COR-L47 (cell line): Measurements from ENCODE around the gene AMOT.
"Not testable (repeated sequence)": the region's sequence is repeated elsewhere in the genome, so short reads cannot be mapped to it uniquely, and the experiment has no call there.

ENCODE experiments used
- DNase-seq: peaks from one replicate; lab custom pipeline; 2025; lab: John Stamatoyannopoulos, UW

The AMOT gene, protein sequence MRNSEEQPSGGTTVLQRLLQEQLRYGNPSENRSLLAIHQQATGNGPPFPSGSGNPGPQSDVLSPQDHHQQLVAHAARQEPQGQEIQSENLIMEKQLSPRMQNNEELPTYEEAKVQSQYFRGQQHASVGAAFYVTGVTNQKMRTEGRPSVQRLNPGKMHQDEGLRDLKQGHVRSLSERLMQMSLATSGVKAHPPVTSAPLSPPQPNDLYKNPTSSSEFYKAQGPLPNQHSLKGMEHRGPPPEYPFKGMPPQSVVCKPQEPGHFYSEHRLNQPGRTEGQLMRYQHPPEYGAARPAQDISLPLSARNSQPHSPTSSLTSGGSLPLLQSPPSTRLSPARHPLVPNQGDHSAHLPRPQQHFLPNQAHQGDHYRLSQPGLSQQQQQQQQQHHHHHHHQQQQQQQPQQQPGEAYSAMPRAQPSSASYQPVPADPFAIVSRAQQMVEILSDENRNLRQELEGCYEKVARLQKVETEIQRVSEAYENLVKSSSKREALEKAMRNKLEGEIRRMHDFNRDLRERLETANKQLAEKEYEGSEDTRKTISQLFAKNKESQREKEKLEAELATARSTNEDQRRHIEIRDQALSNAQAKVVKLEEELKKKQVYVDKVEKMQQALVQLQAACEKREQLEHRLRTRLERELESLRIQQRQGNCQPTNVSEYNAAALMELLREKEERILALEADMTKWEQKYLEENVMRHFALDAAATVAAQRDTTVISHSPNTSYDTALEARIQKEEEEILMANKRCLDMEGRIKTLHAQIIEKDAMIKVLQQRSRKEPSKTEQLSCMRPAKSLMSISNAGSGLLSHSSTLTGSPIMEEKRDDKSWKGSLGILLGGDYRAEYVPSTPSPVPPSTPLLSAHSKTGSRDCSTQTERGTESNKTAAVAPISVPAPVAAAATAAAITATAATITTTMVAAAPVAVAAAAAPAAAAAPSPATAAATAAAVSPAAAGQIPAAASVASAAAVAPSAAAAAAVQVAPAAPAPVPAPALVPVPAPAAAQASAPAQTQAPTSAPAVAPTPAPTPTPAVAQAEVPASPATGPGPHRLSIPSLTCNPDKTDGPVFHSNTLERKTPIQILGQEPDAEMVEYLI

GRCh38 chrX:112840382-112841113, at the start of gene AMOT:
Gene AMOT (minus strand): TSS chrX:112840831. CDS start chrX:112823126, 17,705 bp downstream.
- DNase-seq = no peak

- DNase-seq = no peak
Measured at GRCh38 chrX:112889400-112889799, 48.8 kb upstream of the AMOT start.

- no peak for DNase-seq
Measured at GRCh38 chrX:112888916-112889315, 48.3 kb upstream of the AMOT start.

- no peak for DNase-seq
Measured at GRCh38 chrX:112877771-112878173, 37.1 kb upstream of the AMOT start.

DNA sequence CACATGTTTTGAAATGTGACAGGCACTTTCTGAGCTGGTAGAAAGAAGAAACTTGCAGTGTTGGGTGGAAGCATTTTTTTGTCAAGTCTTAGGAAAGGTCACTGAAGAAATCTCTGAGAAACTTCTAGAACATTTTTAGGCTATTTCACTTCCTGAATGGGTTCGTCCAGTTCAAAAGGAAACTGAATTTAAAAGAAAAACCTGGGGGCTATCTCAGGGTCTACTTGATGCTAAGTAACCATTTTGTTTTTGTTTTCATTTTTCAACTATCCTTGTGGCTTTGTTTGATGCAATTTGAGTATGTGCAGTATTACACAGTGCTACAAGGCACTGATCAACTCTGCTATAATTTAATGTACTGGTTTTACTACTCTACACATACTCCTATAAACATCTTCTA, 34.0 kb upstream of the AMOT start:
- no peak for DNase-seq

DNA sequence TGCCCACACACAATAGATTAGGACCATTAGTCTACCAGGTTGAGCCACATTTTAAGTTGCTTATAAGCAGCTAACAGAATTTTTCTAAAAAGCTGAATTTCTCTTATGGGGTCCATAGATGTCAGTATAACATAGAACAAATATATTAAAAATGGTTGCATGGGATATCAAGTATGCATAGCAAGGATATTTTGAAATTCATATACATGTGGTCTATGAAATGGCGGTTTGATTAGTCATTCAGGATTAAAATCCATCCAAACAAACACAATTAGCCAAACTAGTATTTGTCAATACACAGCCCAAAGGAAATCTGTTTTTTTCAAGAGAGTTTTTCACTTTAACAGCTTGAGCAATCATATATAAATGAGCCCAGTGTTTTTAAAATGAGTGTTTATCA, 33.5 kb upstream of the AMOT start:
- DNase-seq = no peak

- no peak for DNase-seq
Measured at GRCh38 chrX:112868586-112868985, 28.0 kb upstream of the AMOT start.

DNA sequence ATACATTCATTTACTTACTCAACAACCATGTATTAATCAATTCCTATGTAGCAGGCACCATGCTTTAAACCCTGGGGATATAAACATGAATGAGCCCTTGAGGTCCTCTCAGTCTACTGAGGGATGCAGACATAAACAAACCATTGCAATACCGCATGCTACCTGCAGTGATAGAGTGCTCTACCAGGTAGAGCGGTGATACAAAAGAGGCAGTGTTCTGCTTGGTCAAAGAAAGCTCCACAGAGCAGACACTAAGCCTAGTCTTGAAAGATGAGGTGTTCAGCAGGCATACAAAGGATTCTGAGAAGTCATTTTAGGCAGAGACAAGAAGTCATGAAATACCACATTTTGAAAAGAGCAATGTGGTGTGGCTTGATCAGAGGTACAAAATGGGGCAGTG, 26.9 kb upstream of the AMOT start:
- no peak for DNase-seq

DNA sequence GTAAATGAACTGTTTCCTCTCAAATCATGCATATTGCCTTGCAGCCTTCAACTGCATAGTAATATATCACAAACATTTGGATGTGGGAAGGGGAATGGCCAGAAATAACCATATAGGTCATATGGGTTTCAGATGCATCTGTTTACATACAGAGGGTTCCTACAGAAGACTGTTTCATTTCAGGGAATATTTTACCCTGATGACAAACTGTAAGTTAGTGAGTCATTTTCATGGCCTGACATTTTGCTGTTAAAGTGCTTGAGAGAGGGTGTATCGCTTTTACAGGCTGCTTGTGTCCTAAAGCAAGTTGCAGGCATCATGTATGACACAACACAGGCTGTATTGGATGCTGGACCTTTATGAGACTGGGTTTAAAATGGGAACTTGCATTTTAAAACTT, 25.5 kb upstream of the AMOT start:
- DNase-seq = no peak

- no peak for DNase-seq
Measured at GRCh38 chrX:112865464-112866025, 24.9 kb upstream of the AMOT start.

- no peak for DNase-seq
Measured at GRCh38 chrX:112863850-112864249, 23.2 kb upstream of the AMOT start.

DNA sequence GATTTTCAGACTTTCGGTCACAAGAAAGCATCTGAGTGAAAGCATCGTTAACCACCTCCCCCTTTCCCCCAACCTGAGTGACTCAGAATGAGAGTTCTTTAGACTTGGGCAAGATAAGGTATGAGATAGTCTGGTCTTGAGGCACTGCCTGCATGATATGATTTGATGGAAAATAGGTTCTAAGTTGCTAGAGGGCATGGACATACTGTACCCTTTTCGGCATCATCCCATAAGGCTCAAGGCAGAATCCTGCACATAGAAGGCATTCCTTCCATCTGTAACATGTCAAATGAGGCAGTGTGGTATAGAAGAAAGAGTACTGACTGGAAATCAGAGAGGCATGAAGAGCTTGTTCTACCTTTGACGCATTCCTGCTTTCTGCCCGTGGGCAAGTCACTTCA, 16.8 kb upstream of the AMOT start:
- DNase-seq = no peak

- not testable (repeated sequence) for DNase-seq
Measured at GRCh38 chrX:112854901-112855300, 14.3 kb upstream of the AMOT start.

DNA sequence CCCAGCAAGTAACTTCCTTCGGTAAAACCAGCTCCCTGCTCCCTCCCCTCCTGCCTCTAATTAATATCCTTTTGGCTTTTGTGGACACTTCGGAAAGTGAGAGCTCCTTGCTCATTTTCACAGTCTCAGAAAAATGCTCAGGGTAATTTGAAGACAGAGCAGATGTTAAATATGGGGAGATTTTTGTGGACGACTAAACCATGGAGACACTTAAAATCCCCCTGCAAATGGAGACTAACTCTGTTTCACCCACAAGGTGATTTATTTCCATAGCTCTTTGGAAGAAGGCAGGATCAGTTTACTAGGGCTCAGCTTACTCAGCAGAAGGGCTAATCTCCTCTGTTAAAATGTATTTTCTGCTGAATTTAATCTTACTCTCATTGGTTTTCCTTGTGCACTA, 12.2 kb upstream of the AMOT start:
- DNase-seq = no peak

DNA sequence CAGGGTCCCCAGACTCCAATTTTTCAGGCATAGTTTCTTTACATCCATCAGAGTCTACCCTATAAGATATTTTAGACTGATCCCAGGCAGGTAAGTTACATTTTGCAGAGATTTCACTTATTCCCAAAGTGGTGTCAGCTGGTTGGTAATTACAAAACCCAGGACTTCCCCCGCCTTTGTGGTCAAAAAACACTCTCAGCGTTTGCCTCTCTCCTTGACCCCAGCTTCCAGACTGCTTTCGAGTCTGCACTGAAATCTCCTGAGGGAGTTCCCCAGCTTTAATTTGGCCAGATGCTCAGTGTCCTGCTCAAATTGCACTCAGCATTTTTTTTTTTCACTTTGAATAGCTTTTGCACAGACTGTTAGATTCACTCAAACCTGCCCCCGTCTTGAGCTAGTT, 11.2 kb upstream of the AMOT start:
- DNase-seq = no peak

- DNase-seq = no peak
Measured at GRCh38 chrX:112851161-112851779, 10.6 kb upstream of the AMOT start.

GRCh38 chrX:112849016-112849415, 8.4 kb upstream of the AMOT start:
- DNase-seq = no peak

DNA sequence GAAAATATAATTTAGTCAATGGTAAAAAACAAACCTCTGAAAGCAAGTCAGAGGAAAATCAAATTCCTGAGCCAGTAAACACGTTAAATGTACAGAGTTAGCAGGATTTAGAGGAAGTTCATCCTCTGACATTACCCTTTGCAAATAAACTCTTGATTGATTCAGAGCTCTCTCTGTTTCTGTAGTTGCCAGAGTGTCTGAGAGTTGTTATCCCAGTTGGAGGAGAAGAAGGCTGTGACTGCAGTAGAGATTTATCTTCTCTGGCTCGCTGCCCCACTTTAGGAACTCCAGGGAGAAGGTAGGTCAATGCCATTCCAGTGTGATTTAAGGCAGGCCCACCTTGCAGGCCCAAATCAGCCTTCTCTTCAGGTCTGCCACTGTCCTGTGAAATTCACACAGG, 6.2 kb upstream of the AMOT start:
- DNase-seq = no peak

DNA sequence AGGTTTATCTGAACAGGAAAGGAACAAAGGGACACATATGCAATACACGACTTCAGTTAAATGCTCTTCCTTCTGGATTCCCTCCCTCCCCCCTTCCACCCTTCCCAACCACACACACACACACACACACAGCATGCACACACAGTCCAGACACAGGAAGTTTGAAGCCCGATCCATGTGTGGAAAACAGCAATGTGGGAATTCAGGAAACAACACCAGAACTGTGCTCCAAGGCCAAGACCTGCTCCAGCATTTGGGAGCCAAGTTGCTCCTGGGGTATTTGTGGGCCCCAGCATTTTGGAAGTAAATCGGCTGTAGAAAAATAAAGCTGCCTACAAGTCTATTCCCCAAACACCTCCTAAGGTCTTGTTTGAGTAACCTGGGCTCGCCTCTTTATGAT, 5.6 kb upstream of the AMOT start:
- no peak for DNase-seq

DNA sequence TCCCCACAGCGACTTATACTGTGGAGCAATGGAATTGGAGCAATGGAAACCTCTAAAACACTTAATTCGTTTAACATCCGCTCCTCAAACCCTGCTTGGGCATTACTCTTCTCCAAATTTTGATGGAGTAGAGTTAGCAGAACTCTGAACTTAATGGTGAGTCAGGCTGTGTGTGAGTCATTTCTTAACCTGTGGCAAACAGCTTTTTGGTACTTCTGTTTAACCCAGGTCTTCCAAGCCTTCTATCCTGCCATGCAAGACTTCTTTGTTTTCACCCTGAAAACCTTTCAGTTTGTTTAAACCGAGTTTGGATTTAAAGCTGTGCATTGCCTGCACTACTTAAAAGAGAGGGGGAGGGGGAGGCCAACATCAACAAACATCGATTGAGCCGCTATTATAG, 3.6 kb upstream of the AMOT start:
- no peak for DNase-seq

DNA sequence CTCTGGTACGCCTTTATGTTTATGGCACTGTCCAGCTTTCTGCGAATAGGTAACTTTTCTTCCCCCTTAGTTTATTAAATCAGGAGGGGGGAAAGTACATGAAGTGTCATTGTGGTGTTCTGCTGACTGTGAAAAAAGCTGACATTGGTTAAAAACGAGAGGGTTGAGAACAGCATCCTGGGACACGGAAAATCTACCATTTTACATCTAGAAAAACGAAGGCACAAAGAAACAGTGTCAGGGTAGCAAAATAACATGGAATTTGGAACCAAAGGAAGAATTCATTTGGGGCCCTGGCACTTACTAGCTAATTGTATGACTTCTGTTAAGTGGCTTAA, 1.2 kb upstream of the AMOT start:
- DNase-seq = no peak
